IMR-90 (cell line): ENCODE results near the gene AUTS2. TPM values are rescaled to one million over a fixed set of nuclear protein-coding genes. Genes with fewer than 3 reads are reported as not detected.

Experiments used
- ATAC-seq: fragments of 200-7000 bp; cut with Tn5 transposase; 2 replicates; pipeline ENCODE4 v1.9.1; 2020; ENCODE audit warnings: low read depth, mild to moderate bottlenecking, moderate library complexity
- BruUV-seq: library from RNA; stranded (reverse); fragments of 400-500 nt; replicated peaks from 2 replicates; lab custom pipeline; 2021; lab: Mats Ljungman, UMichigan
- CTCF ChIA-PET: fragments of 300-600 bp; formaldehyde crosslinking; extraction: SDS; loops from one replicate; lab custom pipeline; 2021; ENCODE audit warnings: antibody characterized with exemption; lab: Yijun Ruan, JAX
- POLR2A ChIA-PET: fragments of 300-600 bp; sonication (Branson Sonifier 250); formaldehyde crosslinking; loops from one replicate; lab custom pipeline; 2022; ENCODE audit warnings: antibody characterized with exemption; ENCODE audit not compliant: unreplicated experiment; lab: Charles Lee
- DNase-seq: peaks from one replicate; pipeline ENCODE4 v3.0.0; 2013
- H2AFZ ChIP-seq: replicated peaks from 2 replicates; pipeline ENCODE3; 2013; ENCODE audit warnings: low read length, mild to moderate bottlenecking; ENCODE audit not compliant: poor library complexity
- H2AK5ac ChIP-seq: 2 replicates; pipeline ENCODE4 v1.6.1; 2013; ENCODE audit warnings: low read depth, low read length, inconsistent platforms
- H2AK9ac ChIP-seq: replicated peaks from 2 replicates; pipeline ENCODE3; 2013; ENCODE audit warnings: mild to moderate bottlenecking, low read depth, low read length, moderate library complexity; ENCODE audit not compliant: poor library complexity
- H2BK120ac ChIP-seq: 2 replicates; pipeline ENCODE4 v1.6.1; 2013; ENCODE audit warnings: low read depth, low read length, inconsistent platforms
- H2BK15ac ChIP-seq: 3 replicates; pipeline ENCODE4 v1.6.1; 2013; ENCODE audit warnings: low read depth, low read length, inconsistent platforms
- H2BK20ac ChIP-seq: 2 replicates; pipeline ENCODE4 v1.6.1; 2013; ENCODE audit warnings: low read depth, mild to moderate bottlenecking, inconsistent platforms, low read length, moderate library complexity
- H2BK5ac ChIP-seq: 2 replicates; pipeline ENCODE4 v1.6.1; 2013; ENCODE audit warnings: mild to moderate bottlenecking, low read depth, low read length, inconsistent platforms; ENCODE audit not compliant: poor library complexity, severe bottlenecking
- H3K14ac ChIP-seq: replicated peaks from 2 replicates; pipeline ENCODE4 v1.6.1; 2013; ENCODE audit warnings: low read depth, low read length, inconsistent platforms
- H3K18ac ChIP-seq: 2 replicates; pipeline ENCODE4 v1.6.1; 2013; ENCODE audit warnings: low read depth, low read length, control low read depth
- H3K23ac ChIP-seq: 2 replicates; pipeline ENCODE4 v1.6.1; 2013; ENCODE audit warnings: low read depth, low read length, inconsistent platforms
- H3K27ac ChIP-seq: 2 replicates; pipeline ENCODE4 v1.5.1; 2013; ENCODE audit warnings: mild to moderate bottlenecking, control low read depth, low read length; ENCODE audit not compliant: insufficient read depth
- H3K27me3 ChIP-seq: 2 replicates; pipeline ENCODE4 v1.6.1; 2013; ENCODE audit warnings: low read length; ENCODE audit not compliant: control insufficient read depth, insufficient read depth
- H3K36me3 ChIP-seq: 2 replicates; pipeline ENCODE4 v1.6.1; 2013; ENCODE audit warnings: low read length, mixed read lengths; ENCODE audit not compliant: control insufficient read depth, insufficient read depth
- H3K4ac ChIP-seq: 2 replicates; pipeline ENCODE4 v1.6.1; 2013; ENCODE audit warnings: low read depth, low read length, inconsistent platforms
- H3K4me1 ChIP-seq: 2 replicates; pipeline ENCODE4 v1.6.1; 2013; ENCODE audit warnings: low read length, mixed read lengths; ENCODE audit not compliant: control insufficient read depth, insufficient read depth
- H3K4me2 ChIP-seq: 2 replicates; pipeline ENCODE4 v1.6.1; 2013; ENCODE audit warnings: low read depth, mild to moderate bottlenecking, control low read depth, low read length, moderate library complexity
- H3K4me3 ChIP-seq: 2 replicates; pipeline ENCODE4 v1.5.1; 2013; ENCODE audit warnings: low read depth, mild to moderate bottlenecking, control low read depth, low read length, moderate library complexity; ENCODE audit not compliant: insufficient read depth
- H3K56ac ChIP-seq: 2 replicates; pipeline ENCODE4 v1.6.1; 2013; ENCODE audit warnings: low read length, inconsistent platforms; ENCODE audit not compliant: insufficient read depth; ENCODE audit errors: extremely low read depth
- H3K79me1 ChIP-seq, 2 experiments: 2 replicates each; pipeline ENCODE4 v1.6.1; 2013; ENCODE audit warnings: low read length in 2 of 2, inconsistent platforms in 1 of 2, low read depth in 1 of 2
- H3K9ac ChIP-seq: 2 replicates; pipeline ENCODE4 v1.6.1; 2013; ENCODE audit warnings: low read depth, low read length, control low read depth
- H3K9me1 ChIP-seq: 2 replicates; pipeline ENCODE4 v1.6.1; 2013; ENCODE audit warnings: low read length, inconsistent platforms; ENCODE audit not compliant: insufficient read depth
- H3K9me3 ChIP-seq: 2 replicates; pipeline ENCODE4 v1.6.1; 2013; ENCODE audit warnings: low read length; ENCODE audit not compliant: control insufficient read depth, insufficient read depth
- H4K20me1 ChIP-seq: 2 replicates; pipeline ENCODE4 v1.6.1; 2013; ENCODE audit warnings: low read length, inconsistent platforms; ENCODE audit not compliant: insufficient read depth
- H4K5ac ChIP-seq: 2 replicates; pipeline ENCODE4 v1.6.1; 2013; ENCODE audit warnings: mild to moderate bottlenecking, low read depth, low read length, control low read depth
- H4K8ac ChIP-seq, 2 experiments: 2 replicates each; pipeline ENCODE4 v1.6.1; 2013; ENCODE audit warnings: low read depth in 2 of 2, low read length in 2 of 2, control low read depth in 1 of 2, inconsistent platforms in 1 of 2
- H4K91ac ChIP-seq: 2 replicates; pipeline ENCODE4 v1.6.1; 2013; ENCODE audit warnings: low read depth, low read length, inconsistent platforms; ENCODE audit not compliant: insufficient read depth
- BHLHE40 ChIP-seq: fragments of 150-350 bp; IDR thresholded peaks from 2 replicates; pipeline ENCODE4 v1.6.1; 2016; ENCODE audit warnings: mild to moderate bottlenecking, low read depth, low read length
- CEBPB ChIP-seq: IDR thresholded peaks from 2 replicates; pipeline ENCODE4 v1.6.1; 2012; ENCODE audit warnings: low read depth, low read length, improper control_type of control experiment
- CHD1 ChIP-seq: IDR thresholded peaks from 2 replicates; pipeline ENCODE4 v1.6.1; 2012; ENCODE audit warnings: low read depth, low read length, improper control_type of control experiment
- CTCF ChIP-seq: conservative IDR thresholded peaks from 2 replicates; pipeline ENCODE4 v1.5.1; 2012; ENCODE audit warnings: mild to moderate bottlenecking, low read depth, low read length, improper control_type of control experiment
- ELK1 ChIP-seq: fragments of 150-350 bp; IDR thresholded peaks from 2 replicates; pipeline ENCODE4 v1.6.1; 2016; ENCODE audit warnings: low read depth, mild to moderate bottlenecking, low read length, moderate library complexity, borderline replicate concordance
- FOS ChIP-seq: fragments of 150-350 bp; IDR thresholded peaks from 2 replicates; pipeline ENCODE4 v1.6.1; 2016; ENCODE audit warnings: low read depth, low read length
- MAFK ChIP-seq: IDR thresholded peaks from 2 replicates; pipeline ENCODE4 v1.6.1; 2012; ENCODE audit warnings: low read depth, low read length, improper control_type of control experiment
- MAZ ChIP-seq: IDR thresholded peaks from 2 replicates; pipeline ENCODE4 v1.6.1; 2012; ENCODE audit warnings: low read depth, mild to moderate bottlenecking, low read length, improper control_type of control experiment, moderate library complexity, borderline replicate concordance
- MXI1 ChIP-seq: IDR thresholded peaks from 2 replicates; pipeline ENCODE4 v1.6.1; 2012; ENCODE audit warnings: low read depth, mild to moderate bottlenecking, low read length, moderate library complexity, borderline replicate concordance
- NFE2L2 ChIP-seq: fragments of 150-350 bp; IDR thresholded peaks from 2 replicates; pipeline ENCODE4 v1.6.1; 2016; ENCODE audit warnings: low read depth, mild to moderate bottlenecking, low read length
- POLR2A ChIP-seq: IDR thresholded peaks from 2 replicates; pipeline ENCODE4 v1.6.1; 2012; ENCODE audit warnings: mild to moderate bottlenecking, low read depth, low read length
- RAD21 ChIP-seq: IDR thresholded peaks from 2 replicates; pipeline ENCODE4 v1.6.1; 2012; ENCODE audit warnings: low read length, improper control_type of control experiment
- RCOR1 ChIP-seq: IDR thresholded peaks from 2 replicates; pipeline ENCODE4 v1.6.1; 2012; ENCODE audit warnings: mild to moderate bottlenecking, low read length, improper control_type of control experiment; ENCODE audit not compliant: insufficient replicate concordance
- RFX5 ChIP-seq: IDR thresholded peaks from 2 replicates; pipeline ENCODE4 v1.8.0; 2012; ENCODE audit warnings: low read depth, mild to moderate bottlenecking, low read length, moderate library complexity
- SMC3 ChIP-seq: fragments of 150-350 bp; IDR thresholded peaks from 2 replicates; pipeline ENCODE4 v1.6.1; 2016; ENCODE audit warnings: low read depth, mild to moderate bottlenecking, antibody characterized with exemption, low read length, moderate library complexity
- USF2 ChIP-seq: fragments of 150-350 bp; IDR thresholded peaks from 2 replicates; pipeline ENCODE4 v1.6.1; 2017; ENCODE audit warnings: mild to moderate bottlenecking, antibody characterized with exemption, low read length, low read depth
- WGBS, 2 experiments: methylation state at CpG; one replicate each; pipeline versions ENCODE4 v1.1.5 to v1.1.7; 2013; ENCODE audit warnings: missing lambda C conversion rate in 2 of 2; ENCODE audit not compliant: insufficient read length in 1 of 2; ENCODE audit errors: extremely low coverage in 2 of 2; 5-methylcytosine and 5-hydroxymethylcytosine counted together
- dilution Hi-C: fragments of 300-500 bp; cut with HindIII; formaldehyde crosslinking; loops from one replicate; pipeline ENCODE4 v1.14.3; 2018; ENCODE audit warnings: low sequenced_read_pairs; ENCODE audit not compliant: unreplicated experiment
- in situ Hi-C: fragments of 300-500 bp; cut with MboI; formaldehyde crosslinking; loops from 3 replicates; pipeline ENCODE4 v1.14.3; 2019; ENCODE audit warnings: low sequenced_read_pairs, inconsistent platforms, mixed read lengths
- intact Hi-C: fragments of 100-400 bp; cut with micrococcal nuclease; formaldehyde crosslinking; loops from 2 replicates; pipeline ENCODE4 v1.10.0; 2022
- polyA plus RNA-seq, 3 experiments: library from polyadenylated mRNA; depleted of rRNA; stranded (reverse); fragments of >200 nt; gene quantifications; 2 replicates each; pipeline ENCODE4 v1.2.3, GENCODE V29; 2012; ENCODE audit warnings: low replicate concordance in 1 of 3
- total RNA-seq: library from RNA; depleted of rRNA; stranded (reverse); fragments of >200 nt; gene quantifications from 2 replicates; pipeline ENCODE4 v1.2.3, GENCODE V29; 2012

The AUTS2 gene
- total and polyA plus RNA-seq, 2 of the 4 experiments (the other 2 are of a cell fraction), result 0.90 to 3.0 TPM

- H2AK5ac ChIP-seq, result no peak overlapping the region
- no peak overlapping the region for H3K27ac ChIP-seq
- in situ Hi-C loops (no loop called here), intact Hi-C loops (no loop called here), dilution Hi-C loops (no loop called here)
- no peak overlapping the region for H4K91ac ChIP-seq
- no peaks in the 10 kb centered on the region for H4K20me1 ChIP-seq
- no peak overlapping the region for H2AK9ac ChIP-seq
- ChIA-PET CTCF (no interaction called here), POLR2A (no interaction called here)
- H3K4me3 ChIP-seq, result no peak overlapping the region
- no peak for DNase-seq
- no peaks in the 10 kb centered on the region for H3K79me1 ChIP-seq
- no peak for TF ChIP-seq MXI1
- TF ChIP-seq SMC3, result no peak
- no peak for TF ChIP-seq CTCF
- TF ChIP-seq BHLHE40, result no peak
- no peak for TF ChIP-seq MAZ
- no peak for TF ChIP-seq FOS
- no peak for TF ChIP-seq RAD21
- TF ChIP-seq CEBPB, result no peak
- TF ChIP-seq MAFK, result no peak
- no peak for TF ChIP-seq RCOR1
- TF ChIP-seq USF2, result no peak
- no peak for TF ChIP-seq NFE2L2
- no peak for TF ChIP-seq RFX5
- TF ChIP-seq POLR2A, result no peak
- no peak for TF ChIP-seq ELK1
- TF ChIP-seq CHD1, result no peak
- H3K56ac ChIP-seq, result no peak overlapping the region
- H2BK20ac ChIP-seq, result no peak overlapping the region
- H3K4me2 ChIP-seq, result no peak overlapping the region
- no peaks in the 10 kb centered on the region for H3K27me3 ChIP-seq
- H3K18ac ChIP-seq, result no peak overlapping the region
- no peak overlapping the region for H2BK15ac ChIP-seq
- H2BK120ac ChIP-seq, result no peak overlapping the region
- no peak overlapping the region for H4K5ac ChIP-seq
- no peak overlapping the region for H3K23ac ChIP-seq
- BruUV-seq, result no TSS peak
- H3K4ac ChIP-seq, result no peak overlapping the region
- 60% methylated on average over 1 of the region's 6 CpGs; no CpG with 5 or more reads in 1 of the 2 experiments for WGBS, 2 experiments
- no peaks in the 10 kb centered on the region for H3K9me3 ChIP-seq
- no peaks in the 10 kb centered on the region for H3K4me1 ChIP-seq
- H3K36me3 ChIP-seq, result no peaks in the 10 kb centered on the region
- ATAC-seq, result no peak
- no peak overlapping the region for H3K9ac ChIP-seq
- no peak overlapping the region for H4K8ac ChIP-seq
- no peak overlapping the region for H2BK5ac ChIP-seq
- no peaks in the 10 kb centered on the region for H3K9me1 ChIP-seq
- H3K14ac ChIP-seq, result no peak overlapping the region
- no peak overlapping the region for H2AFZ ChIP-seq
Observed at GRCh38 chr7:69847921-69848612, 249.8 kb downstream of the AUTS2 start.
